K562 (cell line): ENCODE data around the gene FGD6. TPM values are rescaled to one million over a fixed set of nuclear protein-coding genes. Genes with fewer than 3 reads are reported as not detected.

Experiments
- CBFA2T2 ChIP-seq: fragments of 450-650 bp; conservative IDR thresholded peaks from 2 replicates; pipeline ENCODE4 v1.6.1; 2017; ENCODE audit warnings: mild to moderate bottlenecking
- CBX8 ChIP-seq: fragments of 200-600 bp; sonication (generic); IDR thresholded peaks from 2 replicates; pipeline ENCODE4 v1.6.1; 2012; ENCODE audit warnings: borderline replicate concordance, mixed run types, low read depth, mild to moderate bottlenecking, moderate library complexity, mixed read lengths, low read length, control low read depth, inconsistent platforms; ENCODE audit not compliant: poor library complexity, severe bottlenecking; ENCODE audit errors: extremely low read depth
- CREB1 ChIP-seq, 2 experiments: sonication (generic) in 1 of 2; formaldehyde crosslinking in 1 of 2; IDR thresholded peaks; 2 replicates each; pipeline versions ENCODE4 v1.6.1 to v1.8.0; 2012 to 2022; ENCODE audit warnings: inconsistent platforms in 1 of 2, mild to moderate bottlenecking in 1 of 2, missing genetic modification reagents in 1 of 2, moderate library complexity in 1 of 2
- CREM ChIP-seq: IDR thresholded peaks from 2 replicates; pipeline ENCODE4 v1.6.1; 2014; ENCODE audit warnings: antibody characterized with exemption, low read depth
- DACH1 ChIP-seq: fragments of 450-650 bp; IDR thresholded peaks from 2 replicates; pipeline ENCODE4 v1.6.1; 2018; ENCODE audit not compliant: partially characterized antibody
- HDAC3 ChIP-seq: fragments of 450-650 bp; IDR thresholded peaks from 2 replicates; pipeline ENCODE4 v1.6.1; 2018; ENCODE audit warnings: borderline replicate concordance, mild to moderate bottlenecking, moderate library complexity; ENCODE audit not compliant: partially characterized antibody
- HMBOX1 ChIP-seq: sonication (generic); IDR thresholded peaks from 2 replicates; pipeline ENCODE4 v1.6.1; 2016
- HMGXB4 ChIP-seq: sonication (generic); formaldehyde crosslinking; IDR thresholded peaks from 2 replicates; pipeline ENCODE4 v1.8.1; 2023; ENCODE audit warnings: mild to moderate bottlenecking, missing genetic modification reagents
- JUN ChIP-seq, 2 experiments: sonication (generic) in 1 of 2; formaldehyde crosslinking in 1 of 2; IDR thresholded peaks; 2 replicates each; pipeline versions ENCODE4 v1.6.1 to v1.8.0; 2012 to 2022; ENCODE audit warnings: borderline replicate concordance in 2 of 2, mild to moderate bottlenecking in 2 of 2, improper control_type of control experiment in 1 of 2, low read depth in 1 of 2, low read length in 1 of 2, missing genetic modification reagents in 1 of 2
- MEIS2 ChIP-seq: fragments of 450-650 bp; IDR thresholded peaks from 2 replicates; pipeline ENCODE4 v1.6.1; 2014; ENCODE audit warnings: mild to moderate bottlenecking; ENCODE audit not compliant: partially characterized antibody
- NFE2 ChIP-seq: IDR thresholded peaks from 2 replicates; pipeline ENCODE4 v1.6.1; 2014; ENCODE audit warnings: antibody characterized with exemption, low read depth
- PML ChIP-seq: IDR thresholded peaks from 2 replicates; pipeline ENCODE4 v1.6.1; 2012; ENCODE audit warnings: low read length, inconsistent platforms
- RBM25 ChIP-seq: fragments of 200-400 bp; formaldehyde crosslinking; IDR thresholded peaks from 2 replicates; pipeline ENCODE4 v1.6.1; 2018; ENCODE audit warnings: low read length, low read depth, moderate library complexity; ENCODE audit not compliant: severe bottlenecking
- SAFB ChIP-seq: fragments of 200-400 bp; formaldehyde crosslinking; IDR thresholded peaks from 2 replicates; pipeline ENCODE4 v1.6.1; 2017; ENCODE audit warnings: low read depth, low read length, borderline replicate concordance
- STAT5A ChIP-seq: IDR thresholded peaks from 2 replicates; pipeline ENCODE4 v1.6.1; 2012; ENCODE audit warnings: low read length, inconsistent platforms, borderline replicate concordance
- TAL1 ChIP-seq: fragments of 450-650 bp; IDR thresholded peaks from 2 replicates; pipeline ENCODE4 v1.6.1; 2016; ENCODE audit warnings: mild to moderate bottlenecking
- TGIF2 ChIP-seq: sonication (generic); formaldehyde crosslinking; IDR thresholded peaks from 2 replicates; pipeline ENCODE4 v1.8.1; 2022; ENCODE audit warnings: mild to moderate bottlenecking, missing genetic modification reagents, moderate library complexity
- TRIM28 ChIP-seq: fragments of 450-650 bp; IDR thresholded peaks from 2 replicates; pipeline ENCODE4 v1.6.1; 2017
- ZBTB33 ChIP-seq: sonication (generic); formaldehyde crosslinking; IDR thresholded peaks from 2 replicates; pipeline ENCODE4 v1.8.1; 2023; ENCODE audit warnings: mild to moderate bottlenecking, missing genetic modification reagents
- ZNF121 ChIP-seq: sonication (generic); formaldehyde crosslinking; conservative IDR thresholded peaks from 2 replicates; pipeline ENCODE4 v1.8.0; 2022; ENCODE audit warnings: missing genetic modification reagents
- ZNF274 ChIP-seq: IDR thresholded peaks from 2 replicates; pipeline ENCODE4 v1.6.1; 2011; ENCODE audit warnings: low read depth, mild to moderate bottlenecking, low read length, moderate library complexity, borderline replicate concordance
- polyA plus RNA-seq, 8 experiments: library from polyadenylated mRNA; depleted of rRNA in 4 of 8; stranded (reverse) in 5 of 8; unstranded in 3 of 8; fragments of >200 nt; fragmentation: Nextera tagmentation in 2 of 8; fragmentation: Illumina TruSeq in 1 of 8; extraction: Ambion mirVana in 2 of 8; extraction: Trizol in 1 of 8; gene quantifications; 2 replicates each; pipeline versions ENCODE4 v1.2.1 to v1.2.3, GENCODE V29; 2011 to 2014; ENCODE audit warnings: inconsistent platforms in 1 of 8, missing spikeins in 1 of 8
- total RNA-seq, 7 experiments: library from RNA; depleted of rRNA in 6 of 7; stranded (reverse); fragments of >200 nt in 6 of 7; fragmentation: Illumina TruSeq in 2 of 7; extraction: Trizol in 2 of 7; gene quantifications; 2 replicates each; pipeline versions ENCODE4 v1.2.1 to v1.2.3, GENCODE V29; 2011 to 2021; ENCODE audit warnings: low replicate concordance in 1 of 7

Gene FGD6
- total and polyA plus RNA-seq, 9 of the 15 experiments (the other 6 are each of a cell fraction or from before 2014, with no cell fraction given) = 1.5 to 11.1 (median 5.8) TPM

GRCh38 chr12:95173392-95174251 lies 43.6 kb downstream of the FGD6 start (continued):
- TF ChIP-seq HMGXB4 (CRISPR knock-in tag) (no peak), RBM25 (no peak), STAT5A (peak; percentile 70), CBX8 (no peak), JUN (IDR thresholded peaks at IDR 0.05; ENCODE audit: borderline replicate concordance, low read depth, low read length) (no peak), JUN (CRISPR knock-in tag; IDR thresholded peaks at IDR 0.05; ENCODE audit: borderline replicate concordance) (no peak), ZNF121 (CRISPR knock-in tag) (no peak), CBFA2T2 (peak; percentile 93), NFE2 (peak; percentile 9; the same call in 1 of the 2 replicates), MEIS2 (peak; percentile 62), TGIF2 (no peak), DACH1 (peak; percentile 85), CREB1 (IDR thresholded peaks at IDR 0.05) (0 out of 2 replicates have a peak, but pooled peaks have one; percentile 18), CREB1 (CRISPR knock-in tag; IDR thresholded peaks at IDR 0.05) (peak; percentile 27; the same call in 1 of the 2 replicates), TAL1 (peak; percentile 71; the same call in 1 of the 2 replicates), SAFB (no peak), ZBTB33 (CRISPR knock-in tag) (peak; percentile 31; the same call in 1 of the 2 replicates), TRIM28 (0 out of 2 replicates have a peak, but pooled peaks have one; percentile 51), ZNF274 (peak; percentile 60; the same call in 1 of the 2 replicates), HMBOX1 (peak; percentile 94), CREM (peak; percentile 34), HDAC3 (peak; percentile 24), PML (peak; percentile 44)
